Progenitor cell of endocrine pancreas (in vitro differentiated cells): Measurements from ENCODE around the gene PAX9. TPM values are rescaled to one million over a fixed set of nuclear protein-coding genes. Genes with fewer than 3 reads are reported as not detected.

Source experiments
- DNase-seq: peaks from one replicate; pipeline ENCODE4 v3.0.0; 2021; ENCODE audit warnings: low spot score; ENCODE audit not compliant: unreplicated experiment
- H3K27ac Mint-ChIP-seq: 2 replicates; pipeline ENCODE4 v1.8.0; 2021; ENCODE audit warnings: mild to moderate bottlenecking, moderate library complexity, mixed read lengths
- H3K27me3 Mint-ChIP-seq: 2 replicates; pipeline ENCODE4 v1.8.0; 2021; ENCODE audit warnings: mixed read lengths
- H3K36me3 Mint-ChIP-seq: 2 replicates; pipeline ENCODE4 v1.8.0; 2022; ENCODE audit warnings: mixed read lengths; ENCODE audit not compliant: insufficient read depth
- H3K4me1 Mint-ChIP-seq: 2 replicates; pipeline ENCODE4 v1.8.0; 2021; ENCODE audit warnings: low read depth, mixed read lengths
- H3K4me3 Mint-ChIP-seq: 2 replicates; pipeline ENCODE4 v1.8.0; 2021; ENCODE audit warnings: low read depth, mild to moderate bottlenecking, moderate library complexity, mixed read lengths
- H3K9me3 Mint-ChIP-seq: 2 replicates; pipeline ENCODE4 v1.8.0; 2021; ENCODE audit warnings: low read depth, mixed read lengths
- CTCF ChIP-seq: fragments of 200-600 bp; sonication (generic); IDR thresholded peaks from one replicate; pipeline ENCODE4 v1.5.0; 2021; ENCODE audit warnings: antibody characterized with exemption, mild to moderate bottlenecking; ENCODE audit not compliant: unreplicated experiment
- total RNA-seq: library from RNA; stranded (reverse); gene quantifications from 2 replicates; pipeline ENCODE4 v1.2.1, GENCODE V29; 2021

The PAX9 gene
- total RNA-seq, 1 donor from 2014 or later: 0.77 TPM

- no peak for DNase-seq
- H3K4me3 Mint-ChIP-seq: no peak overlapping the region
- peaks cover 100% of the 10 kb centered on the region for H3K27me3 Mint-ChIP-seq
- H3K4me1 Mint-ChIP-seq: peaks cover 9% of the 10 kb centered on the region
- TF ChIP-seq CTCF: no peak
- no peaks in the 10 kb centered on the region for H3K9me3 Mint-ChIP-seq
- no peak overlapping the region for H3K27ac Mint-ChIP-seq
- no peaks in the 10 kb centered on the region for H3K36me3 Mint-ChIP-seq
Measured at GRCh38 chr14:36652542-36653201, 9.0 kb upstream of the PAX9 start.

- Mint-ChIP-seq H3K27ac (no peak overlapping the region), H3K36me3 (no peaks in the 10 kb centered on the region), H3K9me3 (no peaks in the 10 kb centered on the region), H3K4me3 (no peak overlapping the region), H3K27me3 (peaks cover 100% of the 10 kb centered on the region), H3K4me1 (peaks cover 8% of the 10 kb centered on the region)
- no peak for TF ChIP-seq CTCF
- DNase-seq: no peak
Measured at GRCh38 chr14:36653413-36653812, 8.2 kb upstream of the PAX9 start.

- no peak overlapping the region for H3K27ac Mint-ChIP-seq
- H3K36me3 Mint-ChIP-seq: no peaks in the 10 kb centered on the region
- H3K4me1 Mint-ChIP-seq: peaks cover 13% of the 10 kb centered on the region
- peaks cover 100% of the 10 kb centered on the region for H3K27me3 Mint-ChIP-seq
- H3K4me3 Mint-ChIP-seq: no peak overlapping the region
- no peak for TF ChIP-seq CTCF
- H3K9me3 Mint-ChIP-seq: no peaks in the 10 kb centered on the region
- DNase-seq: no peak
Measured at GRCh38 chr14:36653962-36654793, 7.5 kb upstream of the PAX9 start.

GRCh38 chr14:36654794-36655381, 6.8 kb upstream of the PAX9 start:
- DNase-seq: no peak
- Mint-ChIP-seq H3K9me3 (no peaks in the 10 kb centered on the region), H3K36me3 (no peaks in the 10 kb centered on the region), H3K27me3 (peaks cover 100% of the 10 kb centered on the region), H3K4me1 (peaks cover 14% of the 10 kb centered on the region), H3K4me3 (no peak overlapping the region), H3K27ac (no peak overlapping the region)
- TF ChIP-seq CTCF: no peak

GRCh38 chr14:36655571-36655962, 6.1 kb upstream of the PAX9 start:
- no peak overlapping the region for H3K4me3 Mint-ChIP-seq
- no peak for TF ChIP-seq CTCF
- H3K27me3 Mint-ChIP-seq: peaks cover 100% of the 10 kb centered on the region
- no peaks in the 10 kb centered on the region for H3K36me3 Mint-ChIP-seq
- no peak for DNase-seq
- peak overlapping the region; percentile 56 for H3K27ac Mint-ChIP-seq
- peaks cover 14% of the 10 kb centered on the region for H3K4me1 Mint-ChIP-seq
- no peaks in the 10 kb centered on the region for H3K9me3 Mint-ChIP-seq
